Cardiac fibroblast (primary cell): ENCODE measurements around the gene ZNF358.

Experiments
- DNase-seq, 2 donors: peaks; one replicate each; pipeline versions ENCODE4 v3.0.0 to v3.0.0-alpha.2; 2010; ENCODE audit warnings: low read depth in 2 of 2
- H3K4me3 ChIP-seq, 2 donors: replicated peaks in 1 of 2; 1 replicate in 1 of 2; 2 replicates in 1 of 2; pipeline ENCODE4 v1.5.1; 2011; ENCODE audit warnings: low read depth in 2 of 2, low read length in 2 of 2, mild to moderate bottlenecking in 2 of 2, moderate library complexity in 1 of 2
- CTCF ChIP-seq: IDR thresholded peaks from one replicate; pipeline ENCODE4 v1.5.1; 2011; ENCODE audit warnings: low read depth, mild to moderate bottlenecking, low read length, inconsistent platforms

Gene ZNF358

GRCh38 chr19:7541828-7542443 is 26.0 kb downstream of the ZNF358 start:
- DNase-seq: no peak
- no peak for TF ChIP-seq CTCF
- no peak overlapping the region for H3K4me3 ChIP-seq

DNA sequence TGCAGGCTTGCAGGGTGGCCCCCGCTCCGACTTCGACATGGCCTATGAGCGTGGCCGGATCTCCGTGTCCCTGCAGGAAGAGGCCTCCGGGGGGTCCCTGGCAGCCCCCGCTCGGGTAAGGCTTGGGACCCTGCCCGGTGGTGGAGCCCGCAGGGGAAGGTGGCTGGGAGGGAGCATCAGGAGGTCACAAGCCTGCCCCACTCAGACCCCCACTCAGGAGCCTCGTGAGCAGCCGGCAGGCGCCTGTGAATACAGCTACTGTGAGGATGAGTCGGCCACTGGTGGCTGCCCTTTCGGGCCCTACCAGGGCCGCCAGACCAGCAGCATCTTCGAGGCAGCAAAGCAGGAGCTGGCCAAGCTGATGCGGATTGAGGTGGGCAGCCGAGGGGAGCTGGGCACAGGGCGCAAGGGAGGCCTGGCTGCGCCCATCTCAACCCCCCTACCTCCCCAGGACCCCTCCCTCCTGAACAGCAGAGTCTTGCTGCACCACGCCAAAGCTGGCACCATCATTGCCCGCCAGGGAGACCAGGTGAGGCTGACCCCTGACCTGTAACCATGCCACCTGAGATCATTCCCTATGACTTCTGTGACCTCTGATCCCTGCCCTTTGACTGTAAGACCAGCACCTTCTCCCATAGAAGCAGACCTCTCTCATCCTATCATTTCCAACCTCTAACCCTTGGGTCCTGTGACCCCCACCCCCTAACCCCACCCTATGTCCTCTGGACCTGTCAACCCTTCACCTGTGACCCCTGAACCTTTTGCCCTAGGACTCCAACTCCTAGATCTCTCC is 26.8 kb downstream of the ZNF358 start:
- H3K4me3 ChIP-seq: no peak overlapping the region
- TF ChIP-seq CTCF: no peak
- DNase-seq: no peak

GRCh38 chr19:7544626-7545025 is 28.7 kb downstream of the ZNF358 start:
- H3K4me3 ChIP-seq: no peak overlapping the region
- no peak for TF ChIP-seq CTCF
- no peak for DNase-seq

DNA sequence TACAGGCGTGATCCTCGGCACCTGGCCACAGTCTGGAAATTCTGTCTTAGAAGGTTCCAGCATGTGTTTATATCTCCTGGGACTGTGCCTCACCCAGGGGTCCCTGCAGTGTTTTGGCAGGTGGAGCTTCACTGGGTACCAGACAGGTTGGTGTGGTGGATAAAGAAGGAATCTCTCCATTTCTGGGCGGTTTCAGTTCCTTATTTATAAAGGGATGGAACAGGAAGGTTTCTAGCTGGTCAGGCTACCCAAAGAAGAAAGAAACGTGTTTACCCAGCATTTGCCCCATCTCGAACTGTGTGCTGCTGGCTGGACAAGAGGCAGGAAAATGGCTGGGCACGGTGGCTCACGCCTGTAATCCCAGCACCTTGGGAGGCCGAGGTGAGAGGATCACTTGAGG is 29.4 kb downstream of the ZNF358 start:
- no peak for DNase-seq
- no peak for TF ChIP-seq CTCF
- H3K4me3 ChIP-seq: no peak overlapping the region

GRCh38 chr19:7545904-7546303 is 30.0 kb downstream of the ZNF358 start:
- TF ChIP-seq CTCF: no peak
- no peak overlapping the region for H3K4me3 ChIP-seq
- no peak for DNase-seq

- H3K4me3 ChIP-seq: no peak overlapping the region
- no peak for DNase-seq
- TF ChIP-seq CTCF: no peak
These were observed 31.3 kb downstream of the ZNF358 start for GRCh38 chr19:7547159-7547558.
